PC-9 (cell line): ENCODE measurements around the gene SRP19.

ENCODE experiments used
- EZH2 ChIP-seq: fragments of 200-600 bp; sonication (generic); IDR thresholded peaks from 2 replicates; pipeline ENCODE4 v1.8.0; 2017; ENCODE audit warnings: antibody characterized with exemption, low read depth
- TF ChIP-seq, protein P1 (sequence below): fragments of 200-600 bp; sonication (generic); conservative IDR thresholded peaks from 2 replicates; pipeline ENCODE4 v1.6.1; 2017; ENCODE audit warnings: mixed run types, antibody characterized with exemption, mild to moderate bottlenecking, moderate library complexity

DNA sequence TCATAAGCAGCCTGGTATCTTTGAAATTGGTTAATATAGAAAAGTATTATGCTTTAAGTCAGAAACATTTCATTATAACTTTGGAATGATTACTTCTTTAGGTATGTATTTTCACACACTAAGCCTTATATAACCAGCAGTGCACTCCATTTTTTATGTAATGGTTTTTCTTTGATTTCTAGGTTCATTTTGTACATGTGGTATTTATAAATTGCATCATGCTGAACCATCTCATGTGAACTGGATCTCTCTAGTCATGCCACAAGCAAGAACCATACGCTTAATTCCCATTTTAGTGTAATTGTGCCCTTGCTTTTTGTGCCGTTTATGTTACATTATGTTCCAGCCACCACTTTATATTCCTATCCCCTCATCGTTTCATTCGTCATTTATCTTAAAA, 38.6 kb upstream of the SRP19 start:
- TF ChIP-seq, protein P1, sequence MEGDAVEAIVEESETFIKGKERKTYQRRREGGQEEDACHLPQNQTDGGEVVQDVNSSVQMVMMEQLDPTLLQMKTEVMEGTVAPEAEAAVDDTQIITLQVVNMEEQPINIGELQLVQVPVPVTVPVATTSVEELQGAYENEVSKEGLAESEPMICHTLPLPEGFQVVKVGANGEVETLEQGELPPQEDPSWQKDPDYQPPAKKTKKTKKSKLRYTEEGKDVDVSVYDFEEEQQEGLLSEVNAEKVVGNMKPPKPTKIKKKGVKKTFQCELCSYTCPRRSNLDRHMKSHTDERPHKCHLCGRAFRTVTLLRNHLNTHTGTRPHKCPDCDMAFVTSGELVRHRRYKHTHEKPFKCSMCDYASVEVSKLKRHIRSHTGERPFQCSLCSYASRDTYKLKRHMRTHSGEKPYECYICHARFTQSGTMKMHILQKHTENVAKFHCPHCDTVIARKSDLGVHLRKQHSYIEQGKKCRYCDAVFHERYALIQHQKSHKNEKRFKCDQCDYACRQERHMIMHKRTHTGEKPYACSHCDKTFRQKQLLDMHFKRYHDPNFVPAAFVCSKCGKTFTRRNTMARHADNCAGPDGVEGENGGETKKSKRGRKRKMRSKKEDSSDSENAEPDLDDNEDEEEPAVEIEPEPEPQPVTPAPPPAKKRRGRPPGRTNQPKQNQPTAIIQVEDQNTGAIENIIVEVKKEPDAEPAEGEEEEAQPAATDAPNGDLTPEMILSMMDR = no peak
- no peak for TF ChIP-seq EZH2
